ENCODE results near the gene ZFHX3.

DNA sequence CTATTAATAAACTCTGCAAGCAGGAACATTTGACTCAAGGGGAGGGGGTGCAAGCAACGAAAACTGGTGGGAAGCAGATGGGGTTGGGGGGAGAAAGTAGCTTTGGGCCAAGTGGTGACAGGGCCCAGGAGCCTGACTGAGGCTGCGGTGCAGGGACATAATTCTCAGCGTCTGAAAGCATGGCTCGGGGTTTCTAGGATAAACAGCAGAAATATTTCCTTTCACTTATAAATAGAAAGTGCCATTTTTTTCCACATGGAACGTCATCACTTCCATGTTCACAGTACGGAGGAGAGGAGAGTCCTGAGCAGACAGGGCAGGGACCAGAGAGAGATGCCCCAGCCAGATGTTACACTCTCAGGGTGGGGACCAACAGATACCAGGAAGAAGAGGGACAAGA is 197.1 kb downstream of the ZFHX3 start:
- TF ChIP-seq REST (IDR thresholded peaks at IDR 0.05; ENCODE audit: borderline replicate concordance) (no peak), RAD21 (conservative IDR thresholded peaks at IDR 0.05) (no peak), POLR2AphosphoS5 (IDR thresholded peaks at IDR 0.05) (no peak), EZH2 (IDR thresholded peaks at IDR 0.05; ENCODE audit: borderline replicate concordance, insufficient read depth, low read length, poor library complexity, severe bottlenecking) (no peak), TAF1 (IDR thresholded peaks at IDR 0.05; ENCODE audit: low read depth) (no peak), EP300 (conservative IDR thresholded peaks at IDR 0.05; ENCODE audit: poor library complexity, severe bottlenecking) (no peak)
- TF ChIP-seq, protein P1, sequence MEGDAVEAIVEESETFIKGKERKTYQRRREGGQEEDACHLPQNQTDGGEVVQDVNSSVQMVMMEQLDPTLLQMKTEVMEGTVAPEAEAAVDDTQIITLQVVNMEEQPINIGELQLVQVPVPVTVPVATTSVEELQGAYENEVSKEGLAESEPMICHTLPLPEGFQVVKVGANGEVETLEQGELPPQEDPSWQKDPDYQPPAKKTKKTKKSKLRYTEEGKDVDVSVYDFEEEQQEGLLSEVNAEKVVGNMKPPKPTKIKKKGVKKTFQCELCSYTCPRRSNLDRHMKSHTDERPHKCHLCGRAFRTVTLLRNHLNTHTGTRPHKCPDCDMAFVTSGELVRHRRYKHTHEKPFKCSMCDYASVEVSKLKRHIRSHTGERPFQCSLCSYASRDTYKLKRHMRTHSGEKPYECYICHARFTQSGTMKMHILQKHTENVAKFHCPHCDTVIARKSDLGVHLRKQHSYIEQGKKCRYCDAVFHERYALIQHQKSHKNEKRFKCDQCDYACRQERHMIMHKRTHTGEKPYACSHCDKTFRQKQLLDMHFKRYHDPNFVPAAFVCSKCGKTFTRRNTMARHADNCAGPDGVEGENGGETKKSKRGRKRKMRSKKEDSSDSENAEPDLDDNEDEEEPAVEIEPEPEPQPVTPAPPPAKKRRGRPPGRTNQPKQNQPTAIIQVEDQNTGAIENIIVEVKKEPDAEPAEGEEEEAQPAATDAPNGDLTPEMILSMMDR (IDR thresholded peaks at IDR 0.05; ENCODE audit: poor library complexity, severe bottlenecking), result no peak

All from neural cell (in vitro differentiated cells).